PC-3 (cell line): ENCODE measurements around the gene VCAN.

ENCODE experiments used
- EZH2 ChIP-seq: fragments of 300-600 bp; sonication (generic); IDR thresholded peaks from one replicate; pipeline ENCODE4 v1.6.1; 2017; ENCODE audit warnings: antibody characterized with exemption, mild to moderate bottlenecking, low read length; ENCODE audit not compliant: unreplicated experiment
- EZH2phosphoT487 ChIP-seq: fragments of 300-600 bp; sonication (generic); IDR thresholded peaks from 2 replicates; pipeline ENCODE4 v1.6.1; 2018; ENCODE audit warnings: mild to moderate bottlenecking, antibody characterized with exemption, low read length, borderline replicate concordance
- TF ChIP-seq, protein P1 (sequence below): fragments of 300-600 bp; sonication (generic); conservative IDR thresholded peaks from 2 replicates; pipeline ENCODE4 v1.5.1; 2017; ENCODE audit warnings: antibody characterized with exemption, low read depth, mild to moderate bottlenecking, low read length

DNA sequence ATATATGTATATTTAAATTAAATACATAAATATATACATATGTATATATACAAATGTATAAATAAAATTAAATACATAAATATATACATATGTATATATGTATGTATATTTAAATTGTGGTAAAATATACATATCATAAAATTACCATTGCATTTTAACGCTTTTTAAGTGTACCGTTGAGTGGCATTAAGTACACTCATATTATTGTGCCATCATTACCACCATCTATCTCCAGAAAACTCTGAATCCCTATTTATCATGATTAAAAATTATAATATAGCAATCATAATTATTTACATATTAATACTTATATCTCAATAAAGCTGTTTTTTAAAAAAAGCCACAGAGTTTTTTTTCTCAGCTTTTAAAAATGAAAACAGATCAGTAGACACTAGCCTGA, 27.1 kb upstream of the VCAN start:
- TF ChIP-seq, protein P1, sequence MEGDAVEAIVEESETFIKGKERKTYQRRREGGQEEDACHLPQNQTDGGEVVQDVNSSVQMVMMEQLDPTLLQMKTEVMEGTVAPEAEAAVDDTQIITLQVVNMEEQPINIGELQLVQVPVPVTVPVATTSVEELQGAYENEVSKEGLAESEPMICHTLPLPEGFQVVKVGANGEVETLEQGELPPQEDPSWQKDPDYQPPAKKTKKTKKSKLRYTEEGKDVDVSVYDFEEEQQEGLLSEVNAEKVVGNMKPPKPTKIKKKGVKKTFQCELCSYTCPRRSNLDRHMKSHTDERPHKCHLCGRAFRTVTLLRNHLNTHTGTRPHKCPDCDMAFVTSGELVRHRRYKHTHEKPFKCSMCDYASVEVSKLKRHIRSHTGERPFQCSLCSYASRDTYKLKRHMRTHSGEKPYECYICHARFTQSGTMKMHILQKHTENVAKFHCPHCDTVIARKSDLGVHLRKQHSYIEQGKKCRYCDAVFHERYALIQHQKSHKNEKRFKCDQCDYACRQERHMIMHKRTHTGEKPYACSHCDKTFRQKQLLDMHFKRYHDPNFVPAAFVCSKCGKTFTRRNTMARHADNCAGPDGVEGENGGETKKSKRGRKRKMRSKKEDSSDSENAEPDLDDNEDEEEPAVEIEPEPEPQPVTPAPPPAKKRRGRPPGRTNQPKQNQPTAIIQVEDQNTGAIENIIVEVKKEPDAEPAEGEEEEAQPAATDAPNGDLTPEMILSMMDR, result no peak
- TF ChIP-seq EZH2phosphoT487, result no peak
- no peak for TF ChIP-seq EZH2
